ENCODE results near the gene GLG1.
"Not testable (repeated sequence)": the region's sequence is repeated elsewhere in the genome, so short reads cannot be mapped to it uniquely, and the experiment has no call there.

GLG1 gene

GRCh38 chr16:74438492-74438979 lies 168.4 kb downstream of the GLG1 start:
- DNase-seq, result no peak

GRCh38 chr16:74431516-74431915 lies 175.4 kb downstream of the GLG1 start:
- no peak for DNase-seq

GRCh38 chr16:74430036-74430712 lies 176.7 kb downstream of the GLG1 start:
- peak; percentile 31 for DNase-seq

- DNase-seq, result not testable (repeated sequence)
Measured at GRCh38 chr16:74428493-74428892, 178.4 kb downstream of the GLG1 start.

- DNase-seq, result not testable (repeated sequence)
Measured at GRCh38 chr16:74425751-74426150, 181.2 kb downstream of the GLG1 start.

GRCh38 chr16:74423721-74424120 lies 183.2 kb downstream of the GLG1 start:
- not testable (repeated sequence) for DNase-seq

- not testable (repeated sequence) for DNase-seq
Measured at GRCh38 chr16:74422086-74422485, 184.8 kb downstream of the GLG1 start.

- not testable (repeated sequence) for DNase-seq
Measured at GRCh38 chr16:74421482-74421785, 185.5 kb downstream of the GLG1 start.

- not testable (repeated sequence) for DNase-seq
Measured at GRCh38 chr16:74420612-74421481, 186.1 kb downstream of the GLG1 start, which contains the start of gene CLEC18B. CLEC18B (minus strand) TSS chr16:74421478; CDS start chr16:74421270, 208 bp downstream.

- not testable (repeated sequence) for DNase-seq
Measured at GRCh38 chr16:74419811-74420210, 187.1 kb downstream of the GLG1 start.

- DNase-seq, result not testable (repeated sequence)
Measured at GRCh38 chr16:74417897-74418296, 189.0 kb downstream of the GLG1 start.

GRCh38 chr16:74413920-74414319 lies 193.0 kb downstream of the GLG1 start:
- DNase-seq, result not testable (repeated sequence)

- DNase-seq, result not testable (repeated sequence)
Measured at GRCh38 chr16:74413485-74413884, 193.4 kb downstream of the GLG1 start.

- DNase-seq, result not testable (repeated sequence)
Measured at GRCh38 chr16:74412775-74413390, 194.0 kb downstream of the GLG1 start.

- not testable (repeated sequence) for DNase-seq
Measured at GRCh38 chr16:74412138-74412774, 194.7 kb downstream of the GLG1 start.

- not testable (repeated sequence) for DNase-seq
Measured at GRCh38 chr16:74410981-74411380, 195.9 kb downstream of the GLG1 start.

- DNase-seq, result not testable (repeated sequence)
Measured at GRCh38 chr16:74410057-74410957, 196.6 kb downstream of the GLG1 start.

- DNase-seq, result not testable (repeated sequence)
Measured at GRCh38 chr16:74409185-74409981, 197.5 kb downstream of the GLG1 start.

GRCh38 chr16:74407362-74407705 lies 199.6 kb downstream of the GLG1 start:
- DNase-seq, result not testable (repeated sequence)

- DNase-seq, result not testable (repeated sequence)
Measured at GRCh38 chr16:74406600-74407361, 200.1 kb downstream of the GLG1 start.

All from fibroblast of skin of abdomen (primary cell).